ENCODE measurements around the gene SYNJ1.

GRCh38 chr21:32580949-32581348 lies 146.9 kb downstream of the SYNJ1 start:
- TF ChIP-seq GATA3 (IDR thresholded peaks at IDR 0.05; ENCODE audit: low read depth, low read length) (no peak), GATA2 (IDR thresholded peaks at IDR 0.05; ENCODE audit: low read depth, low read length) (no peak)

All from SH-SY5Y (cell line).